Germinal center (tissue), 1 donor: ENCODE results near the gene IGF1.

Source experiments
- DNase-seq: peaks from one replicate; pipeline ENCODE4 v3.0.0; 2012; ENCODE audit warnings: mixed read lengths, low spot score

Gene IGF1

DNA sequence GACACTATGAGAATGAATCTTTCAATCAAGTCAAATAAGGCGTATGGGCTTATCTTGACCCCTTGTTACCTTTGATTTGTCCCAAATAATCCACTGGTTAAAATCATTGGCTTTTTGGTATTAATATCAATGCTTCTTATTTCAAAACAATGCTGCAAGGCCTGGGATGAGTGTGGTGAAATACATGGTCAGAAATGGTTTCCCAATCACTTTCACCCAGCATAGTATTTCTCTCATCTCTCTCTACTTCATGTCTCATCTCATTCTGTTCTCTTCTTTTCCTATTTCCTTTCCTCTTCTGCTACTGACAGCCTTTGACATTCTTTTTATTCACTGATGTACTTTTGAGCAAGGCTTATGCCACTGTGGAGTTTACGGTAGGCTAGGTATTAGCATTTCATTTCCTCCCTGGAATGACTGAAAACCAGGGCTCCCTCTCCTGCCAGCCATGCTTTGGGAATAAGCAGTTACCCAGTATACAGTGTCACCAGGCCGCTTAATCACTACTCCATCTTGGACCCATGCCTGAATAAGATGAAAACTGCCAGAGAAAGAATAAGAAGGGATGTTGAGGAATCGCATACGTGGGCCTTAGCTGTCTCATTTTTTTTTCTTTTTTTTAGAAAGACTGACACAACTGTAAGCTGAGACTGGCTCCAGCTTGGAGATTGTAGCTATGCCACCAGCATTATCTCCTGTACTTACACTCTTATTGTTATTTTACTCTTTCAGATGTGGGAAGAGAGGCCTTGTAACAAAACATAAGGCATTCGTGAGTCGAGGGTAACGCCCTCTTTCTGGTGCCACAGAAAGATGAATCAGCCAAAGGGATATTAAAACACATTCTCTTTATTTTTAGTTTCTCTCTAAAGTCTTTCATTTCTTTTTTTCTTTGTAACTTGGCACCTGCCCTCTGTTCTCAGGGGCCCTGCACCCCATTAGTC lies 53.5 kb downstream of the IGF1 start:
- no peak for DNase-seq

DNA sequence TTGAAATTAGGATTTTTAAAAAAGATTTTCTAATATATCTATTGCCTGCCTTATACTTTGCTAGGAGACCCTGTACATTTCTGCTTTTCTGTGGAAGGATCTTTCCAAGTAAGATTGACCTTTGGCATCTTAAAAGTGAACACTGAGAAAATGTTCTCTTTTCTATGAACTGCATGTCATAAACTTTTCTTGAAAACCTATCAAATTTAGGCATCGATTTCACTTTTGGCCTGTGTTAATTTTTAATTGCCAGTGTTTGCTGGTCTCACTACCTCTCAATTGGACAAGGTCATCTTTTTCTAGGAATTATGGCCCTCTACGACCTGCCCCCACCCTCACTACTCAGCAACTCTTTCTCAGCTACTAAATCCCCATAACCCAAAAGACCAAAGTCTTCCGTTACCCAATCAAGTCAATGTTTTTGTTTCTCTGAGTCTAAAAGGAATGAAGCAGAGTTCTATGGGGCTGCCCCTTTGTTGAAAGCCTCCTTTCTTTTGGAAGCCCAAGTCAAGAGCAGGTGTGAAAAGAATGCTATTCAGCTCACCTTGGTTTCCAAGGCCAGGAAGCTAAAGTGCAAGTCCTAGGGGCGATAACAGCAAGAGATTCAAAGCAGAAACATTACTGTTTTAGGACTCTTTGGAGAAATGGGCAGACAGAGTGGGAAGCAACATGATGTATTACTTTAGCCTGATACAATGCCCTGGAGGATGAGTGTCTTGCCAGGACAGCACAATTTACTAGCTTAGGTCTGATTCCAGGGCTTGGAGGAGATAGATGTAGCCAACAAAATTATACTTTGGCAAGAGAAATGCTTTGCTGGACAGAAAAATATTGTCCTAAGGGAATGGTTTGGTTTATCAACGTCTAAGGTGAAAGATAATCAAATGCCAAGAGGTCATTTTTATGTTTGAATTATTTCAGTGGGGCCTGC lies 55.0 kb downstream of the IGF1 start:
- no peak for DNase-seq

DNA sequence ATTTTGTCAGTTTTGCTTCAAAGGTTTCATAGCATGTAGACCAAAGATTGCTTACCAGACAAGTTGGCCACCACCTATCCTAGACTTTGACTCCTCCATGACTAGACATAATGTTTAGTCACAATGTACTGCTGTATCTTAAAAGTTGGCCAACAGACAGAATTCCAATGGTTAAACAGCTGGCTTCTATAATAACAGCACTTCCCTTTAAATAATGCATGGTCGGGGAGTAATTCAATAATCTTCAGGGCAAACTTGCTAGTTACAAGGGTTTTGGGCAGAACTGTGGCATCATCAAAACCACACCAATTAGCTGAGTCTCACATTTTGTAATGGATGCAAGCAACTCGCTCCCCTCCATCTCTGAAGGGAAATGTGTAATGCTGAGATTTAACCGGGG lies 56.9 kb downstream of the IGF1 start:
- no peak for DNase-seq

DNA sequence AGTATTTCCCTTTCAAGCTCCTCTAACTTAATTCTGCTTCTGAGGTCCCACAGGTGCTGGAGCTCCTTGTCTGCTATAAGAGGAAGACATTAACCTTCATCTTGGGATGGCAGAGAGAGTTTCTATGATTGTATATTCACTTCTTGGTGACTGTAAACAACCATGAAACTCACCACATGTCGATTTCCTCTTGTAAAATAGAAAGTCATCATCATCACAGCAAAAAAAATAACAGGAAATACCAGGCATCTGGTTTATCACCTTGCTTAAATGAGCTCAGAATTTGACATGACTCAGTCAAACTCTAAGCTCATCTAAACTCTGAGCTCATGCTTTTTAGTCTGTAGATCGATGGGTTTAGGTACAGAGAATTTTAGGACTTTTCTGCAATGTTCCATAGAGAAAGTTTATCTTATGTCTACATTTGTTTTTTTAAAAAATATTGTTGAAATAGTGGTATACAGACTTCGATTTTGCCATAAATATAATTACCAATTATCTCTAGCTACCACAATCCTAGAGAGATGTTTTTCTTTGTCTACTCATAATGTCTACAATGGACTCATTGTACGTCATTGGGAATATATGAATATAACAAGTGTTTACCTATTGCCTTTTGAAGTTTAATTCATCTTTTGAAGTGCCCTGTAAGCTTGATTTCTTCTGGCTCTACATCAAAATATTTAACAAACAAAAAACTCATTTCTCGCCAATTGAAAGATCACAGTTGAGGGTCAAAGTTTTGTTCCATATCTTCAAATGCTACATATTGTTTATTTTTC lies 58.4 kb downstream of the IGF1 start:
- DNase-seq = no peak

DNA sequence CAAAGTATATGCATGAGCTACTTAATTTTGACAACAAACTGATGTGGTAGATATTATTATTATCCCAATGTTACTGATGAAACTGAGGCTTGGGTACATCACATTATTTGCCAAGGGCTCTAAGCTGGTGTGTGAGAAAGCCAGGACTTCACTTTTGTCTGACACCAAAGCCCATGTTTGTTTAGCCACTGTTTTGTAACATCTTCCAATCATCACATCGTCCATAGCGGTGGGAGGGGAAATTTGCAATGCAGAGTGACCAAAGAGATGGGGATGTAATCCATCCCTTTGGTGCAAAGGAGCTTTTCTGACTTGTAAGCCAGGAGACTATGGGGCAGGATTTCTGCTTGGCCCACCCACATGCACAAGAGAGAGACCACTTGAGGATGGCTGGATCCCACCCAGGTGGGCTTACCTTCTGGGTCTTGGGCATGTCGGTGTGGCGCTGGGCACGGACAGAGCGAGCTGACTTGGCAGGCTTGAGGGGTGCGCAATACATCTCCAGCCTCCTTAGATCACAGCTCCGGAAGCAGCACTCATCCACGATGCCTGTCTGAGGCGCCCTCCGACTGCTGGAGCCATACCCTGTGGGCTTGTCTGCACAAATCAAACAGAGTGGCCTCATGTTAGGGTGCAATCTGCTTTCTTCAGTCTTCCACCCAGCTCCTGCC lies 61.1 kb downstream of the IGF1 start:
- no peak for DNase-seq

DNA sequence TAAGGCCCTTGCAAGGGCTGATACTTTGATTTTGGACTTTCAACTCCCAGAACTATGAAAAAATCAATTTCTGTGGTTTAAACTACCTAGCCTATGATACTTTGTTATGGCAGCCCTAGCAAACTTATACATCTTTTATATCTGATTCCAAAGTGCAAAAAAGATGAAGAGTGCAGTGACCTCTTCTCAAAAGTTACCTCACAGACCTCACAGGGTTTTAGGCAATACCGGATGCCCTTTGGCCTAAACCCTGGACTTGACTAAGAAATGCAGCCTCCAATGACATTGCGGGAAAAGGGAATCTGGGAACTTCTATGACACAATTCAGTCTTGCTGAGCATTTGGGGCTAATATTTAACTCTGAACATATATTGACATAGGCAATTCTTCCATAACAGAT lies 63.3 kb downstream of the IGF1 start:
- no peak for DNase-seq

DNA sequence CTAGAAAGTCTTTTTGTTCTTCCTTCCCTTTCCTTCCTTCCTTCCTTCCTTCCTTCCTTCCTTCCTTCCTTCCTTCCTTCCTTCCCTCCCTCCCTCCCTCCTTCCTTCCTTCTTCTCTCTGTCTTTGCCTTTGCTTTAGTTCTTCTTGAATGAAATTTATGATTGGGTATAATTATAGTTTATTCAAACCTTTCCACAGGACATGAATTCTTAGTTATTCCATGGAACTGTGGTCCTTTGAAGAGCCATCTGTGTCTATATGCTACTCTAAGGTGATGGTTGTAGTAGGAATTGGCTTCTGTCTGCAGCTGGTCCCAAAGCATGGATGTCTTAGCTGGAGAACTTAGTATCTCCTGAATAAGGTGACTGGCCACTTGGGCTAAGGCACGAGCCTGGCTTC lies 64.8 kb downstream of the IGF1 start:
- DNase-seq = no peak

DNA sequence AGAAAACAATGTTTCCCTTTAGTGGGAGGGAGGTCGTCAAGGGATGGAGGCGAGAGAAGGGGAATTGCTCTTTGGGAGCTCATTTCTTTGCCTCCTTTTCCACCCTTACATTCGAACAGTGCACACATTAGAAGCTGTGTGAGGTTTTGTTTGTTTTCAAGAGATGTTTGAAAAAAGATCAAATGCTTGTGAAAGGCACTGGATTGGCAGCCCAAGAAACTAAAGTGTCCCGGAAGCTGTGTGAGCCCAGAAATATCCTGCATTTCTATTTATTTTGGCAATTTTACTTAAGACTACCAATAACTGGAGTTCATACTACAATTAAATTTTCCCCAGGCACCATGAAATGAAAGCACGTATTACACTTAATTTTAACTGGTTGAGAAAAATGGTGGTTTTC lies 67.0 kb downstream of the IGF1 start:
- DNase-seq = no peak

DNA sequence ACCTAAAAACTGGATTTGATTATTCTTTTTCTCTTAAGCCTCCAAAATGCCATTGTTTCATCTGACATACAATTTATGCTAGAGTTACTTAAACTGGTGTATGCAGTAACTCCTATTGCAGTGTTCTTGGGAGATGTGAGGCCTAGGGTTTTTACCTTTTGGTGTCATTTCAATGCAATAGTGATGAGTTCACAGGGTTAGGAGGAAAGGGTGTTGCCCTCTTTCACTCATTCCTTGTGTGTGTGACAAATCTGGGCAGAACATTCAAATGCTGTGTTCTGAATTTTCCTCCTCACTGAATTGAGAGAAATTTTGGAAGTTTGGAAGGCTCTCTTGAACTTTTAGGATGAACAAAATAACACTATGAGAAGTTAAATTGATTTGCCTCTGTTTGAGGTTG lies 69.9 kb downstream of the IGF1 start:
- DNase-seq = no peak

DNA sequence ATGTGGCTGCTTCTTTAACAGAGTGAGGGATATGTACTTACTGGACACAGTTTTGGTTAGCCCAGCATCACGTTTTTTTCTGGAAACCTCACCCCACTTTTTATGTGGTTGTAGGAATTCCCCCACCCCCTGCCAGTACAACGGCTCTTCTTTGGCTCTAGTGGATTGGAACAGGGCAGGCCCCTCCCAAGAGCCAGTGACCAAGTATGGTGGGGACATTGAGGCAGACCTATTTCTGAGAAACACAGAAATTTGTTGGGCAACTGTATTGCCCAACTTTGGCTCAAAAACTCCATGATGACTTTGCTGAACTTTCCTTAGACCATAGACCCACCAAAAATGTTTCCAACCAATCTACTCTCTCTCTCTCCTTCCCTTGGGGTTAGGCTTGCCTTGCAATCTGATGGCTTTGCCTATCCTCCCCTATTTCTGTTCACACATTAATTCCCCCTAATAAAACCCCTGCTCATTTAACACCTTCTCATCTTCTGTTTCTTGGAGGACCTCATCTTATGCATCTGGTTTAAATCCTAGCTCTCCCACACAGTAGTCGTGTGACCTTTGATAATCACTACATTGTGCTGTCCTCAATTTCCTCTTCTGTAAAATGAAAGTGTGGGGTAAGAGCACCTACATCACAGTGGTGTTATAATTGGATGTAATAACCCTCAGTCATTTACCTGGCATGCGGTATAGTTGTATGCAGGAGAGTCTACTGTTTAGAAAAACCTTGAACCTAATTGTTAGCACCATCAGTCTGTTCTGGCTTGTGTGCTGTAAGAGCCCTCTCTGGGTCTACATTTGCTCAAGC lies 71.7 kb downstream of the IGF1 start:
- no peak for DNase-seq

DNA sequence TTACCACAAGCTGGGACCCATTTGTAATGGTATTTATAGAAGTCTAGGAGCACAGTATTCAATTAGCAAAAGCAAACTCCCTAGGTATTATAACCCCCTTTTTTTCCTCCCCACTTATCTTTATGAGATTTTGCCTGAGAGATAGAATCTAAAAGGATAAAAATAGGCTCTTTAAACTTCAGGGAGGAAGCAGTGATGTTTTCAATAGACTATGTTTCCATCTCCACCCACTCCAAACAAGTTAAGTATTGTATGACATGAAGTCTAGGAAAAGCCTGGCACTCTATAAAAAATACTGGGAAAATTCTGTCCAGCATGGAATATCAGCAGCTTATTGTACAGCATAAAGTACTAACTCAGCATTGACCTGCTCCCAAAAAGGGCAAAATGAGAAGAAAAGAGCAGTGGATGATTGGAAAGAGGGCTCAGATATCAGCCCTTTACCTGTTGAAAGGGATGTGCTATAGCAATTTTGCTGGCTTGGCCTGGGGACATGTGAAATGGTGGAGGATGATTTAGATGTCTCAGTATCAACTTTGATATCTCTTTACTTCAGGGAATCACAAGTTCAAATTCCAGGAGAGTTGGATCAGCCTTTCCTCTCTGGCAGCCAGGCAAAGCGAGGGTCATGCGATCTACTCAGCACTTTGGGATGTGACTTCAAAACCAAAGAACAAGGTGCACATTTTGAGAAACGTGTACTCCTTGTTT lies 72.4 kb downstream of the IGF1 start:
- DNase-seq = no peak

DNA sequence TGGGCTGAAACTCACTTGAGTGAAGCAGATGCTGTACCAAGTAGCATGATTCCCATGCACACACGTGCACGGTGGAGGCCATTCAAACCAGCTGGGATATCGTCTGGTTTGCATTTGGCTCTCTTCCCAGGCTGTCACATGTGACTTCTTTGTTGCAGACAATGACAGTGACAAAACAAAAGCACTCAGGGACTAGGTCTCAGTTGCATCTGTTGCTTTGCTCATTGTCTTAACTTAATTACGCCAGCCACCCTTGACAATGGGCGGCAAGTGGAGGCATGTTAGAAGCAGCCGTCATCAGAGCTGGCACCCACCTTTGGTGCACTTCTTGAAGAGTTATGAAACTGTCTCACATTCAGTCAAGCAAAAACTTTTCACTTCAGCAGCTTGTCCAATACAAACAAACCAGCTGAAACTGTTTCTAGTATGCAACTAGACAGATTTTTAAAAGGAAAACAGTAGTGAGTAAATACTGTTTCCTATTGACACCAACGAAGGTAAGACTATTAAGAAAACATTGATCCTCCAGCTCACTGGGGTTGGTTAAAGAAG lies 74.3 kb downstream of the IGF1 start:
- DNase-seq = no peak

DNA sequence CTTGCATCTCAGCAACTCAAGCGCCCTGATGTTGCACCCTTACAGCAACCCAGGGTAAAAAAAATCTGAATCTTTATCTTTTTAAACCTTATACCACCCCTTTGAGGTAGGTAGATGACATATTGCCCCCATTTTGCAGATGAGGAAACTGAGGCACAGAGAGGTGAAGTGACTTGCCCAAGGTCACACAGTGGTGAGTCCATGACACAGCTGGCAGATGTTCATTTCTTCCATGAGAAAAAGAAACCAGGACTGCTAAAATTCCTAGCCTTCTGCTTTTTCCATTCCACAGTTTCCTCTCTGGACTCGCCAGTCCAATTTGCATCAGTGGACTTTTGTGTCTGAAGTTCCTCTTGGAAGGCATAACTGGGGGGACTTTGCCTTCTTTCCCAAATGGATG lies 79.3 kb downstream of the IGF1 start:
- DNase-seq = no peak

DNA sequence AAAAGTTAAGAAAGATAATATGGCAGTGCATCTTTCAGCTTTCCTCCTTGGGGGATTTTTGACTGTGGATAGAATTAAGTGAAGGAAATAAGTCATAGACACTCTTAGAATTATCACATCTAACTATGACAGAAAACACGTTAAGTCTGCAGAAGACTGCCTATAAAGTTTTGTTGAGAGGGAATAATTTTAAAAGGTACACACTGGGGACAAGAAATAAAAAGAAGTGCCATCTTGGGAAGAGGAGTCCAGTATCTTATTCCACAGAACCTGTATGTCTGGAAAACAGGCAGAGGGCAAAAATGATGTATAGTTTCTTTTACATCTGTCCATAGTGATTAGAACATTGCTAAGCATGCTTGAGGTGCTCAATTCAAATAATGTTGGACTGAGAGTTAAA lies 80.7 kb downstream of the IGF1 start:
- DNase-seq = no peak

DNA sequence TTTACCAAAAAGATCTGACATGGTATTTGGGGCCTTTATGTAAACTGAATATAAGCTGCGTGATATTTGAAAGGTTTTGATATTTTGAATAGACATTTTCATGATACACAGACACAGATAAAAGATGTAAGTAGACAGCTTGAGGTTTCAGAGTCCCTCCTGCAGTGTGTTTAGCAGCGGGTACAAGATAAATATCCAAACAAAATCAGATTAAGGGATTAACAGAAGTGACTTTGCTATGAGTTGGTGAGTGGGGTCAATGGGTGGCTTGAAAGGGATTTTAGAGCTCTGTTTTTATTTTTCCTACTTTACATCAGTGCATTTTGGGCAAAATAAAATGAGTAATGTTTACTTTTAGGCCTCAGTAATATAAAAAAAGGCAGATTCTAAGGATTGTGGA lies 84.1 kb downstream of the IGF1 start:
- DNase-seq = no peak

DNA sequence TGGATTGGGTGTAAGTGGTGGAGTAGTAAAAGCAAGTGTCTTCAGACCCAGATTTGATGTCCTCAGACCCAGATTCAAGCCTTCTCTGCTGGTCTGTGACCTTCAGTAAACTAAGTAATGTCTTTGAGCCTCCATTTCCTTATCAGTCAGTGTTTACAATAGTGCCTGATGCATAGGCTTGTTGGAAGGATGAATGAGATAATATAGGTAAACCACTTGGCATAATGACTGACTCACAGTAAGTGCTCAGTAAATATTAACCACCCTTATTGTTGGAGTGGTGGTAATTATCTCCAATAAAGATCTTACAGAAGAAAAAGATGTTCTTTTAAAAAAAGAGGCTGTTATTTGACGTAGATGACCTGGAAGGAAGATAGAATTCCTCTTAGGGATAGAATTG lies 86.2 kb downstream of the IGF1 start:
- DNase-seq = no peak

DNA sequence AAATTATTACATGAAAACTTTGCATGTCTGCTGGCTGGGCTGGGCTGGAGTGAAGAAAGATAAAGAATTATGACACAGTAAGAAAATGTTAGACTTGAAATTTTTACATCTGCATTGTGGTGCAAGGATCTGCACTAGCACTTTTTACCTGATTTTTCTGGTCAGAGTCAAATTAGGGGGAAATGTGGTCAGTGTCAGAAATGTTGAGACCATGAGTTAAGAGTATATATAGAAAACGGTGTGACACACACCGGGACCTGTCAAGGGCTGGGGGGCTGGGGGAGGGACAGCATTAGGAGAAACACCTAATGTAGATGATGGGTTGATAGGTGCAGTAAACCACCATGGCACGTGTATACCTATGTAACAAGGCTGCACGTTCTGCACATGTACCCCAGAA lies 90.3 kb downstream of the IGF1 start:
- no peak for DNase-seq

DNA sequence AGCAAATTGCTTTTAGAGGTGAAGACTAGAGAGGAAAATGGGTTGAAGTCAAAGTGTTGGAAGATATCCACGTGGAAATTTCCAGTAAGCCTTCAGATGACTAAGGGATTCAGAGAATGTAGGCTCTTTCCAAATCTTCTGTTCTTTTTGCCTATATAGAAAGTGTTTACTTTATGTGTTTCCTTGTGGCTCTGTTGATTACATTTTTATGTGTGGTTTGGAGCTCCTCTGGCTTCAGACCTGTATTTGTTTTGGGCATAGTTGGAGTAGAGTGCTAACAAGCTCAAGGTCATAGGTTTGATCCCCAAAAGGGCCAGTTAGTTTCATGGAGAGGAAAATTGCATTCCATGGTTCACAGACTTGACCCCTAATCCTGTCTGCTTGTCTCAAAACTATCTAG lies 91.9 kb downstream of the IGF1 start:
- DNase-seq = no peak

DNA sequence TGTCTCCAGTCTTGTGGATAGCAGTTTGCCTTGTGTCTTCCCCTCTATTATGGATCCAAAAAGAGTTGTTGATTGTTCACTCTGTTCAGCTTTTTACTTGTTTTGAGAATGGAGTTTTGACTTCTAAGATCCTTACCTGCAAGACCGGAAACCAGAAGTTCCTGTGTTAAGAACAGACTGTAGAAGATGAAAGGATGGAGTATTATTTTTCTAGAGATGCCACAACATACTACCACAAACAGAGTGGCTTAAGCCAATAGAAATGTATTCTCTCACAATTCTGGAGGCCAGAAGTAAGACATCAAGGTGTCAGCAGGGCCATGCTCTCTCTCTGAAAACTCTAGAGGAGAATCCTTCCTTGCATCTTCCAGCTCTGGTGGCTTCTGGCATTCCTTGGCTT lies 95.0 kb downstream of the IGF1 start:
- no peak for DNase-seq
